Activated CD4-positive, alpha-beta T cell treated with anti-CD3 and anti-CD28 coated beads, Interleukin-2, amount 50 U/mL, for 24 hours (primary cell): ENCODE measurements around the gene GPR62.

Experiments
- DNase-seq, 2 donors: peaks; one replicate each; pipeline ENCODE4 v3.0.0-alpha.2; 2020; ENCODE audit warnings: low read depth in 1 of 2, low spot score in 1 of 2

Gene GPR62

DNA sequence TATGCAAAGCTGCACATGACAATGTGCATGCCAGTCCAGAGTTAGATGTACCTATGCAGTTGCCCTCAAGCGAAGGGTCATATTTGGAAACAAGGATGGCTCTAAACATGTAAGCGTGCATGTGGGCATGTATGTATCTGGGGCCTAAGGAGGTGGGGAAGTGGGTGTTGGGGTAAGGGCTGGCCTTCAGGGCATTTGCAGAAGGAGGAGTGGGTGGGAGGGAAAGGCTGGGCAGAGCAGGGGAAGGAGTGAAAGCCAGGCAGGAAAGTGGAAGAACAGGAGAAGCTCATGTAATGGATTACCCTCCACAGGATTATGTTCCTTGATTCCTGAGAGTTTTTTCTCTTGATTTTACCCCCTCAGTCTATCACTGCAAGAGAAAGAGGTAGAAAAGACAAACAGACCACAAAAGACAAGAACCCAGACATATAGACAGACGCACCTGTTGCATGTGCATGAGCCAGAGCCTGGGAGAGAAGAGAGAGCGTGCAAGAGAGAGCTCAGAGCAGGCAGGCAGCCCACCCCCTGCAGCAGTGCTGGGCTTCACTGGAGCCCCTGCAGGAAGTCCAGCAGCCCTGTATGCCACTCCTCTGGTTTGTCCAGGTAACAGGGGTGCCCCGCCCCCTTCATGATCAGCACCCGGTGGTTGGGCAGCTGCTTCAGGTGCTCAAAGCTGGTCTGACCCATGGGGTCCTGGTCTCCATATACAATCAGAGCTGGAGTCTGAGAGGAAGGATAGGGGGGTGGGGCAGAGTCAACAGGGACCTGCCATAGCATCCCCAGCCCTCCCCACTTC, 13.9 kb downstream of the GPR62 start:
- no peak for DNase-seq

DNA sequence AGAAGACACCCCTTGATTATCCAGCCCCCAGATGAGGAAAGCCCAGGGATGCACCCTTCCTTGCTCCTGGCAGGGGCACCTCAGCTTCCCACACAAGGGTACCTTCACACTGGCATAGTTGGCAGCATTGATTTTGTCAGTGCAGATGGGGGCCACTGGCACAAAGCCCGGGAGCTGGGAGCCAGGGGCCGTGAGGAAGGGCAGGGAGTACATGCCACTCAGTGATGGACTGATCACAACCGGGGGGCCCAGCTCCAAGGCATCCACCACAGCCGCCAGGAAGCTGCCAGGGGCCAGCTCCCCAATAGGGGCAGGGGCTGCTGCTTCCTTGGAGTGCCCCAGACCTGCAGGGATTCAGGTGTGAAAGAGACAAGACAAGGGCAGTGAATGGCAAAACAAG, 14.7 kb downstream of the GPR62 start:
- no peak for DNase-seq

DNA sequence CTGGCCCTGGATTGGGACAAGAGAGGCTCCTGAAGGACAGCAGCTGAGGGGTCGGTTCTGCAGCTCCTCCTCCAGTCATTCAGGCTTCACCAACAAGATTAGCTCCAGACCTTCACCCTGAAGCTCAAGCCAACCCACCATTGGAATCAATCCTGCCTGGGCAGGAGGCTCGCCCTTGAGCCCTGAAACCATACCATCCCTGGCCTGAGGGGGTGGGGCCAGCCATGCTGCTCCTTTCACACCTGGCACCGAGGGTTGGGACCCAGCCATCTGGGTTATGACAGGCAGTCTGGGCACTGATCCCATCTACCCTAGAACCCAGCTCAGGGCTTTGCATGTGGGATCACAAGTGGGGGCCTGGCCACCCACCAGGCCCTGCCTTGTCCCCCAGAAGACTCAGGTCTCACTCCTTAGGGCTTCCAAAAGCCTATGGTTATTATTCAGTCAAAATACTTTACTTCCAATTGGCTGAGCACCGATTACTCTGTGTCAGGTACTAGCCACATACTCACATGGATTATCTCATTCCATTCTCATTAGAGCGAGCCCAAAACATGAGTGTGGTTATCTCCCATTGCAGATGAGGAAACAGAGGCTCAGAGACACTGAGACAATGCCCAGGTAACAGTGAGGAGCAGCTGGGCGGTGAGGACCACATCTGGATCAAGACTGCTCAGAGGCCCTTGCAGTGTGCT, 15.6 kb downstream of the GPR62 start:
- DNase-seq: no peak

DNA sequence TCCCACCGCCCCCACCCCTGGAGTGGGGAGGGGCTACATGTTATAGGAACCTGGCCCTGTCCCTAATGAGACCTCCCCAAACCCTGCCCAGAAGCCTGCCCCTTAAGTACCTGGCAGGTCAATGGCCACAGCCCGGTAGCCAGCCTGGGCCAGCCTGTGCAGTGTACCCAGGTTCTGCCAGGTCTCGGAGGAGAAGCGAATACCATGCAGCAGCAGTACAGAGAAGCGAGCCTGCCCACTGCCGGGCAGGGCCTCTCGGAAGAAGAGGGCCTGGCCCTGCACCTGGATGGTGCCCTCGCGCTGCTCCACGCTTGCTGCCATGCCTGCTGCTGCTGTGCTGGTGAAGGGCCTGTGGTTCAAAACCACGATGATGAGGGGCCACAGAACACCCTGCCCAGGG, 16.2 kb downstream of the GPR62 start:
- DNase-seq: no peak

DNA sequence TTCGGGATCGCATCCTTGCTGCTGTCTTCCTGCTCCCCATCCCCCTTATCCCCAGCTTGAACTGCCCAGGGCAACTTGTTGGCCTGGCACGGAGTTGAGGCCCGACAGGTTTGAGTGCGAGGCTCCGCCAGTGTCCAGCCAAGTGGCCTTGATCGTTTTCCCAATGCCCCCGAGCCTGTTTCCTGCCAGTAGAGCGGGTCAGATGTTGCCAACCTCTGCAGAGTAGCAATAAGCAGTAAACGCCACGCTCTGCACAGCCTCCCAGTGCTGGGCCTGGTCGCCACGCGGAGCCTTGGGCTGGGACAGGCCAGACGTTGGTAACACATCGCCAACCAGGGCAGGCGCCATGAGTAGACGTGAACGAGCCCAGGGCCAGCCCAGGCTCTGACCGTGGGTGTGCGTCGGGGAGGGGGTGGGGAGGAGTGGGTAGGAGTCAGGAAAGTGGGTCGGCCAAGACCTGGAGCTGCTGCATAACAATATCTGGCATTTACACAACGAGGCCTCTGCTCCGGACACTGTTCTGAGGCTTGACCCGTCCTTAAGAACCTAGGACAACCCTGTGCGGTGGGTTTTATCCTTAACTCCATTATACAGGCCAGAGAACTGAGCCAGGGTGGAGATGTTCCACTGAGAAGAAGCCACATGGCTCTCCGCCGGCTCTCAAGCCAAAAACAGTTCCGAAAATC, 19.2 kb downstream of the GPR62 start:
- no peak for DNase-seq

DNA sequence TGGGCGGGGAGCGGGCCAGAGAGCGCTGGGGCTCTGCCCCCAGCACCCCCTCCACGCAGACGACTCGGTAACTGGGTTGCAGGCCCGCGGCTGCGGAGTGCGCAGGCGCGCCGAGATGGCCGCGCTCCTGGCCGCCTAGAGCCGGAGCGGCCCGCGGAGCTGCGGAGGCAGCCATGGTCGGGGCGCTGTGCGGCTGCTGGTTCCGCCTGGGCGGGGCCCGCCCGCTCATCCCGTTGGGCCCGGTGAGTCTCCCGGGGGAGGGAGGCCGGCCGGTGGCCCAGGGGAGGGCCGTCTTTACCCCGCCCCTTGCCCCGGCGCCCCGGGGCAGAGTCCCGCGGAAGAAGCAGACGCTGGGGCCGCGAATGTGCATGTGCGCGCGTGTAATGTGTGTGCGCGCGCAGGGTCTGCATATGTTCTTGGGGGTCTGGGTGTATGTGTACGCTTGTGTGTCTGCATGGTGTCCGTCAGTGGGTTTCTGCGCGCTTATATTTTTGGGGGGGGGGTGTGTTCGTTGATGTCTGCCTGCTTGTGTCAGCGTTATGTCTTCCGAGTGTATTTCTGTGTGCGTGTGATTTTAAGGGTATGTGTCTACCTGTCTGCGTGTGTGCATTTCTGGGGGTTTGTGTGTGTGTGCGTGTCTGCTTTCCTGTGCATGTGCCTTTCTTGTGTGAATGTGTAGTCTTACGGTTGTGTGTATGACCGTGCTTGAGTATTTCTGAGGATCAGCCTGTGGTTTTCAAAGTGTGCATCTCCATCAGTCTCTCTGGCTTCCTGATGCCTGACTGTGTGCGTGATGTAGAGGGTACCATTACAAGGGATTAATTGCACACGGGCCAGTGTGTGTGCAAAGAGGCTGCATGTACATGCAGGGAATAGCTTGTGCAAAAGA, 20.0 kb downstream of the GPR62 start, which contains the start of gene ABHD14A:
TSS of gene ABHD14A (plus strand) at position 102 of the 889 bp plus-strand sequence. CDS start at position 174, 72 bp downstream.
- DNase-seq: peak in 1 of 2 donors; percentile 56

DNA sequence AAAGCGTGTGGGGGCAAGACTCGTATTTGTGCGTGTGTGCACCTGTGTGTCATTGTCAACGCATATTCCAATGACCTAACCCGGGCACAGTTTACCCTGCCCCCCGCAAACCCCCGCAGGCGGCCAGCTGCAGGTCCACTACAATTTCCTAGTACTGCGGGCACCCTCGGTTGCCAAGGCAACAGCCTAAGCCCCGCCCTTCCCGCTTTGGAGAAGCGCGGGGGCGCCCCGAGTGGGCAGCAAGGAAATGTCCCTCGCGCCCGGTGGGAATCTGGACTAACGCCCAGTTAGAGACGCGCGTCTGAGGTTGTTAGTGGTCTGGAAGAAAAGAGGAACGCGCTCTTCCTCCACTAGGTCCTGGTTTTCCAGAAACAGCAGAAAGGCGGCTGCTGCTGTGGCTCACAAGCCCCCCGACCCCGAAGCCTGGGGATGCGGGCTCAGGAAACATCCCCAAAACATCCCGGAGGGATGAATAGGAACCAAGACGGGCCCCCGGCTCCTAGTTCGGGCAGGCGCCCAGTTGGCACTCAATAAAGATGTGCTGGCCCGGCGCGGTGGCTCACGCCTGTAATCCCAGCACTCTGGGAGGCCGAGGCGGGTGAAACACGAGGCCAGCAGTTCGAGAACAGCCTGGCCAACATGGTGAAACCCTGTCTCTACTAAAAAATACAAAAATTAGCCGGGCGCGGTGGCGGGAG, 20.8 kb downstream of the GPR62 start:
- no peak for DNase-seq

DNA sequence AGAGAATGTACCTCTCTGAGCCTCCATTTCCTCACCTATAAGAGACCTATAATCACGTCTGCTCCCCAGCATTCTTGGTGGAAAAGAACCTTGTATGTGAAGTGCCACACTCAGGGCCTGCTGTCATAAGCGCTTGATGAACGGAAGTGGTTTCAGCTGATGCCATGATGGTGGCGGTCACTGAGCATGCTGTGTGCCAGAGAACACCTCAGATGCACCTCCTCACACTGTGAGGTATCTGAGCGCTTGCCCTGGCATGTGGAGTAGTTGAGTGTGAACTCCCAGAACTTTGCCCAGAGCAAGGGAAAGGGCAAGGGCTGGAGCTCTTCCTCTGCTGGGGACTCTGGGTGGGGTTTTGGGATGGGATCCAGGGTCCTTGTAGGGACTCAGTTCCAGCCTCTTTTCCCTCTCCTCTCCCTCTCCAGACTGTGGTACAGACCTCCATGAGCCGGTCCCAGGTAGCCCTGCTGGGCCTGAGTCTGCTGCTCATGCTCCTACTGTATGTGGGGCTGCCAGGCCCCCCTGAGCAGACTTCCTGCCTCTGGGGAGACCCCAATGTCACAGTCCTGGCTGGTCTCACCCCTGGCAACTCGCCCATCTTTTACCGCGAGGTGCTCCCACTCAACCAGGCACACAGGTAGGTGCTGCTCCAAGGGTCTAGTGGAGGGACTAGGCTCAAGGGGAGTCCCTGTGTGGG, 22.4 kb downstream of the GPR62 start:
- DNase-seq: no peak

DNA sequence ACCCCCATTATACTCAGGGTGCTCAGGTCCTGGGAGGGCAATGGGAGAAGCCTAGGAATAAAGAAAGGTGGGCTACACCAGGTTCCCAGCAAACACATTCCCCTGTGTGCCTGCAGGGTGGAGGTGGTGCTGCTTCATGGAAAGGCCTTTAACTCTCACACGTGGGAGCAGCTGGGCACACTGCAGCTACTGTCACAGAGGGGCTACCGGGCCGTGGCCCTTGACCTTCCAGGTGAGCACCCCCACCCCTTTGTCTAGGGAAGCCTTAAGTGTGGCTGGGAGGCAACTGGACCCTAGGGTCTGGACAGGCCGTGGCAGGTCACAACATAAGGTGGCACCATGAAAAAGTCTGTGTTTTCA, 22.9 kb downstream of the GPR62 start:
- DNase-seq: no peak

DNA sequence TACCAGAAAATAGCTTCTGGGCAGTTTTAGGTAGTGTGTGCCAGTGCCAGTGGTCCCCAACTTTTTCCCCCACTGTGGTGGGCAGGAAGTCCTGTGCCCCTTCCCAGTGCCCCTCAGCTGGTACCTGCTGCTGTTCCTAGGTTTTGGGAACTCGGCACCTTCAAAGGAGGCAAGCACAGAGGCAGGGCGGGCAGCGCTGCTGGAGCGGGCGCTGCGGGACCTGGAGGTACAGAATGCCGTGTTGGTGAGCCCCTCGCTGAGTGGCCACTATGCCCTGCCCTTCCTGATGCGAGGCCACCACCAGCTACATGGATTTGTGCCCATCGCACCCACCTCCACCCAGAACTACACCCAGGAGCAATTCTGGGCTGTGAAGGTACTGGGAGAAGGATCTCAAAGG, 25.1 kb downstream of the GPR62 start:
- no peak for DNase-seq

DNA sequence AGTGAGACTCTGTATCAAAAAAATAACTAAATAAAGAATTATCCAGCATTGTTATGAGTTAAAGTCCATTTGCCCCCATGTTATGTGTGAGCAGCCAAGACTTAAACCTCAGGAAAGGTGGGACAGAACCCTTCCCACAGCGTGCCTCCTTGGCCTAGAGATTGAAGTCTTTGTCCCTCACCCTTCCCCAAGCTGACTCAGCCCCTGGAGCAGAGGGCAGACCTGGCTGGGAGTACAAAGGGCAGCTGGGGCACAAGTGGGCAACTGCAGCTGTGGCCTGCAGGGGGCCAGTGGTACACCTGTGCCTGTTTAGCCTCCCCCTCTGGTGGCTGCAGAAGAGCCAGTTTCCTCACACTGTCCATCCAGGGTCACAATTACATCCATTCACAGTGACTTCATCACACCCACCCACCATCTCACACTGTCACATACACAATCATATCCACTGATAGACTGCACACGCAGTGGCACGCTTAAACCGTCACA, 27.2 kb downstream of the GPR62 start:
- DNase-seq: no peak

DNA sequence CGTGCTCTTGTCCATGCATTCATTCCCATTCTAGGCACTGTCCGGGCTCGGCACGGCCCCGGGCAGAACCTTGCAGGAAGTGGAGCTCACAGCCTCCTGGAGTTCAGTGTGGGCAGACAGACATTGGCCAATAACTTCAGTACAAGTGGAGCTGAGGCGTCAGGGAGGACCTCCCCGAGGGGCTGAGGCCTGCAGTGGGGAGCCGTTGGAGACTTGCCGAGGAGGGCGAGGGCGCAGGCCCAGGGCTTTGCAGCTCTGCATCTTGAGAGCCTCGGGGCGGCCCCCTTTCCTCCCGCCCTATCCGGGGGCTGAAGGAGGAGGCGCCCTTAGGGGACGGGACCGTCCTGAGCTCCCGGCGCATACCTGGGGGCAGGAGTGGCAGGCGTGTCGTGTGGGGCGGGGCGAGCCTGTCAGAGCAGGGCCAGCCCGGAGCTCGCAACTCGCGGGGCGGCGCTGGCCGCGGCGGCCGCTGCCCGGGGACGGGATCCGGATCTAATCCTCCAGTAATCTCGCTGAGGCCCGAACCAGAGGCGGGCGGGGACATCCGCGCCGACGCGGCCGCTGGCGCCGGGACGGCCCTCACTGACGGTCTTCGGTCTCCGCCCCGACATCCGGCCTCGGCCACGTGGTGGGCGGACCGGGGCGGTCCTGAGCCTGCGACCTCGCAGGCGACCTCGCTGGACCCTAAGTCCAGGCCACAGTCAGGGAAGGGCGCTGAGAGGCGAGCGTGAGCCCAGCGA, 27.8 kb downstream of the GPR62 start, which contains the start of gene ACY1:
TSS of gene ACY1 (plus strand) at position 698 of the 740 bp plus-strand sequence. CDS start 530 bp downstream, outside the sequence.
- peak; percentile 49 to 72 for DNase-seq

DNA sequence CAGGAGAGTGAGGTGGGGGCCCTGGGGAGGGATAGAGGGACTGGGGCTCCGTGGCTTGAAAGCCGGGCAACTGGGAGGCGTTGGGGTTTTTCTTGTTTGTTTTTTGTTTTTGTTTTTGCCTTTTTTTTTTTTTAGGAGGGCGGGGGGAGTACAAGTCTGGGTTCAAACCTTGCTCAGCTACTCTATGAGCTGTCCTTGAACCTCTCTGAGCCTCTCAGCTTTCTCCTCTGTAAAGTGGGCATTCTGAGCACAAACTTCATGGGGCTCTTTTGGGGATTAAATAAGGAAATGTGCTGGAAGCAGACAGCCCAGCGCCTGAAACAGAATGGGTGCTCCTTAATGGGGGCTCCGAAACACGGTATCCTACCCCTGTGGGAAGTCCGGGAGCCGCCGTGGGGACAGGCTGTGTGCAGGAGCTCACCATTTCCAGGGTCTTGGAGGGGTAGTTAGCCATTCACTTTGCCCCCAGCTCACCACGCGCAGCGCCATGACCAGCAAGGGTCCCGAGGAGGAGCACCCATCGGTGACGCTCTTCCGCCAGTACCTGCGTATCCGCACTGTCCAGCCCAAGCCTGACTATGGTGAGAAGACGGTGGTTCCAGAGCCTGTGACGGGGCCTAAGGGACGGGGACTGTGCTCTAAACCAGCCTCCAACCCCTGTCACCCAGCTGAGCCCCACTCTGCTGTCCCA, 28.5 kb downstream of the GPR62 start:
- no peak for DNase-seq

DNA sequence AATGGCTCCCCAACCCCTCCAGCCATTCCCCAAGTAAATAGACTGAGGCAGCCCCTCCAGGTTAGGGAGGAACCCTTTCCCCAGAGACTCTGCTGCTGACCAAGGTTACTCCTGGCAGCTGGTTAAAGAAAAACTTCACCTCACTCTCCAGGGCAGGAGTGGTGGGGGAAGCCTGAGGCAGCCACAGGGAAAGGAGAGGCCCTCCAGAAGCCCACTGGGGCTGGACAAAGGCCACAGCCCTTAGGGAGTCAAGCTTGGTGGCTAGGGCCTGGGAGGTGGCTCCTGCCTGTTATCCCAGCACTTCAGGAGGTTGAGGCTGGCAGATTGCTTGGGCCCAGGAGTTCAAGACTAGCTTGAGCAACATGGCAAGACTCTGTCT, 29.1 kb downstream of the GPR62 start:
- DNase-seq: no peak

DNA sequence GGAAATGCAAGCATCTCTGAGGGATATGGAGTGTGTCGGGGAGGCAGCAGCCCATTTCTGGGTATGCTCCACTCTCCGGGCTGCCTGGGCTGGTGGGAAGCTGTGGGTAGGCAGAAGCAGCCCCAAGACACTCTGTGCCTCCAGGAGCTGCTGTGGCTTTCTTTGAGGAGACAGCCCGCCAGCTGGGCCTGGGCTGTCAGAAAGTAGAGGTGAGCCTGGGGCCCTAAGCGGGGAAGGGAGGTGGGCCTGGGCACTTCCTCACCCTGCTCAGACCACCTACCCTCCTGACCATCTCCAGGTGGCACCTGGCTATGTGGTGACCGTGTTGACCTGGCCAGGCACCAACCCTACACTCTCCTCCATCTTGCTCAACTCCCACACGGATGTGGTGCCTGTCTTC, 29.9 kb downstream of the GPR62 start:
- DNase-seq: no peak

DNA sequence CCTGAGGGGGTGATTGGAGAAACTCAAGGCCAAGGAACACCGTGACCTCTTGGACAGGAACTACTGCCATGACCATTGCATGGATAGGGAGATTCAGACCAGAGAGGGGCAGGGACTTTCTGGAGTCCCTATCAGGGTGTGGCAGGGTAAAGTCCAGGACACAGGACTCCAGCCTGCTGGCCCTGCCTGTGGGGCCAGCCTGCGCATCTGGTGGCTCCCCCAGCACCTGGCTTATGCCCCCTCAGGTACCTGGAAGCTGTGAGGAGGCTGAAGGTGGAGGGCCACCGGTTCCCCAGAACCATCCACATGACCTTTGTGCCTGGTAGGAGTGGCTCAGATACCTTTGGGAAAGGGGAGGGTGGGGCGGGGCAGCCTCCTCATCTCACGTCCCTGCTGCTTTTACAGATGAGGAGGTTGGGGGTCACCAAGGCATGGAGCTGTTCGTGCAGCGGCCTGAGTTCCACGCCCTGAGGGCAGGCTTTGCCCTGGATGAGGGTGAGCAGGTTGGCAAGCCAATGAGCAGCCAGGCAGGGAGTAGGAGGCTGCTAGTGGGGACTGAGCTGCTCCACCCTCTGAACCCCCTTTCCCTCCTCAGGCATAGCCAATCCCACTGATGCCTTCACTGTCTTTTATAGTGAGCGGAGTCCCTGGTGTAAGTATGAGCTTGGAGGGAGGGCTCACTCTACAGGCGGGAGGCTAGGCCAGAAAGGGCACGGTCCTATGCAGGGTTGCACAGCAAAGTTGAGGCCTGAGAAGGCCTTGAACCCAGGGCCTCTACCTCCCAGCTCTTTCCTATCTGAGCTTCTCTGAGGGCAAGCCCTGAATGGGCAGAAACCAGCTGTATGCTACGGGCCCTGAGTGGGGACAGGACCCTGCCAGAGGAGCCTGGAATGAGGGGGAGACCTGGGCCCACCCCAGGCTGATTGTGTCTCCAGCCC, 31.1 kb downstream of the GPR62 start:
- DNase-seq: no peak

DNA sequence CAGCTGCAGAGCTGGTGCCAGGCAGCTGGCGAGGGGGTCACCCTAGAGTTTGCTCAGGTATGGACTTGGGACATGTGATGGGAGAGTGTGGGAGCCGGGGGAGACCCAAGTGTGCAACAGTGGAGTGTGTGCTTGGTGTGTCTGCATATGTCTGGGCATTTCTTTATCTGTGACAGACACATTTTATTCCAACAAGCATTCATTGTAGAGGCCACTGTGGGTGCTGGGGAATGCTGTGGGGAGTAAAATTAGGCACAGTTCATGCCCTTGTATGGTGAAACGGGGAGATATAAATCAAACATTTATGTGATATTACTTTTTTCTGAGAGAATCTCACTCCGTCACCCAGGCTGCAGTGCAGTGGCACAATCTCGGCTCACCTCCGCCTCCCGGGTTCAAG, 32.4 kb downstream of the GPR62 start:
- no peak for DNase-seq
